HuH-7 (cell line): ENCODE results near the gene WDR48.
A peak's percentile ranks its signal among the peaks of the same experiment; 100 is the strongest.
"Not testable (repeated sequence)": the region's sequence is repeated elsewhere in the genome, so short reads cannot be mapped to it uniquely, and the experiment has no call there.

Source experiments
- DNase-seq: peaks from one replicate; pipeline ENCODE4 v3.0.0; 2011; ENCODE audit warnings: low spot score

WDR48 gene

DNA sequence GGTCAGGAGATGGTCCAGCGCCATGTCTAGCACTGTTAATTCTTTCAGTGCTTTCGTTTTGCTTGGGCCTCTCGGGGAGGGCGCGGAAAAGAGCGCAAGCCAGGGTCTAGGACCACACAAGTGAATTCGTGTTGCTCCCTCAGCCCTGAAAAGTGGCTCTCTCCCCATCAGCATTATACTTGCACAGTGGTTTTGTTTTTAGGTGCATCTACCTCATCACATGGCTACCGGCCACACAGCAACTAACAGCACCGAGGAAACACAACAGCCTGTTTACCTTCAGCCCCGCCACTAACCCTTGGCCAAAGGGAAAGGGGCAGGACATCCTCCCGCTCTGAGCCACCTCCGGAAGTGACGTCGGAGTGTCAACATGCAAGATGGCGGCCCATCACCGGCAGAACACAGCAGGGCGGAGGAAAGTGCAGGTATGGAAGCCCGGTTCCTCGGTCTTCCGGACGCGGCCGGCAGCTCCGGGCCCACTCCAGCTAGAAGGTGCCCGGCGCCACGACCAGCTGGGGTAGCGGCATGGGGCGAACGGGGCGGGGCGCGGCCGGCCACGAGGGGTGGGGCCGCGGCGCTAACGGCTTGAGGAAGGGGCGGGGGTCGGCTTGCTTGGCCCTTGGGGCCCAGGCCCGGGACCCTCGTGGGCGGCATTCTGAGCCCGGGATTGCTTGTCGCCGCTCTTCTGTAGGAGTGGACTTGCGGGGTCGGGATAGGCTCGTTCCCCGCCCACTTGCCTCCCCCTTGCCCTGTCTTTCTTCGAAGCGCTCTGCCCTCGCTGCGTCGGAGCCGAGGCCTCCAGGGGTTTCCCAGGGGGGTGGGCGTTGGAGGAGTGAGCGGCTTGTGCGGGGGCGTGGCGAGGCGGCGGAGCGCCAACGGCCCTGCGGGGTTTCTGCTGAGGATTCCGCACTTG, at the start of gene WDR48, which contains the start of gene SCN11A:
Gene WDR48 (plus strand): TSS at position 368 of the 913 bp plus-strand sequence. CDS start 10 bp downstream, at position 378.
Gene SCN11A (minus strand): TSS at position 296 of the 913 bp plus-strand sequence. CDS start 101,582 bp downstream, outside the sequence.
- DNase-seq = peak; percentile 95

DNA sequence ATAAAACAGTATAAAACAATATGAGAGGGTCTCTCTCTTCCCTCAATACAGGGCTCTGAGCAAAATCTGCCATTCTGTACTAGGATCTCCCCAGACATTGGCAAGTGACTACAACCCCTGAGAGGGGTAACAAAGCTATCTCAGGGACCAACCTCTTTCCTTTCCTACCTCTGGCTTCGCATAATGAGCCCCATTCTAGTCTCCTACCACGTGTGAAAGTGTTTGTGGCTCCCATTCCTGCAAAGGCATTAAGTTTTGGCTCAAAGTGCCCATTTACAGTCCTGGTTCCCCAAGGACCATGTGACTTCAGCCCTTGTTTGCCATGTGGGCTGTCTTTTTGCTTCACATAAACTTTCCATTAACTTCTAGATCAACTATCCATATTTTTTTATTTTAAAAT, 46.5 kb upstream of the WDR48 start:
- no peak for DNase-seq

DNA sequence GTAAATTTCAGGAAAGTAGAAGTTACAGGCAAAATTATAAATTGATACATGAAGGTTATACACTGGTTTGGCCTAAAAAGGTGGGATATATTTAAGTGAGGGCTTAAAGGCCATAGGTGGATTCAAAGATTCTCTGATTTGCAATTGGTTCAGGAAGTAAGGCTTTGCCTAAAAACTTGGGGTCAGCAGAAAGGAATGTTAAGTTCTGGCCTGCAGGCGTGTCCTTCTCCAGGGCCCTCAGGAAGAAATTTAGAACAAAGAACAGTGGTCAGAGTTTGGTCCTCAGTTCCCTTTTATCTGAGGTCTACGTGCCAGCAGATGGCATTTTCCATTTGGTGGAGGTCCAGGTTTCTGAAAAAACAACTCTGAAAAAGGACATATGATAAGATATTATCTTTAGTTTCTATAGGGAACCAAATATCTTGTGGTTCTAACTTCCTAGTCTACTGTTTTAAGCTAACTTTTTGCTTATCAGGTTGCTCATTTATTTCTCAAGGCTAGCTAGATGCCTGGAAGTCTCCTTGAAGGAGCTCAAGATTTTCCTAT, 40.6 kb upstream of the WDR48 start:
- DNase-seq = no peak

DNA sequence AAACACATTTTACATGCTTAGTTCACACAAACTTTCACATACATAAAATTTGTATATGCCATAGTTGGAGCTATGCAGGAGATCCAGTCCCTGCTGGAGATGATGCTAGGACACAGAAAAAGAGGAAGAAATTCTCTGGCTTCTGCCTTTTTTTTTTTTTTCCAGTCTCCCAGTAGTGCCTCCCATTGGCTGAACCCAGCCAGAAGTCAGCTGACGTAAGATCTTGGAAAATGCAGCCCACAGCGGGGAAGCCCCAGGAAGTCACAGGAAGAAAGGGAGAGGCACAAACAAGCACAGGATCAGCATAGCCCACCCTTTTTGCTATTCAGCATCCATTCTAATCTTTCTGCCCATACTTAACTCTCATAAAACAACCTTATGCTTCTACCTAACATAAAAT, 38.5 kb upstream of the WDR48 start:
- no peak for DNase-seq

DNA sequence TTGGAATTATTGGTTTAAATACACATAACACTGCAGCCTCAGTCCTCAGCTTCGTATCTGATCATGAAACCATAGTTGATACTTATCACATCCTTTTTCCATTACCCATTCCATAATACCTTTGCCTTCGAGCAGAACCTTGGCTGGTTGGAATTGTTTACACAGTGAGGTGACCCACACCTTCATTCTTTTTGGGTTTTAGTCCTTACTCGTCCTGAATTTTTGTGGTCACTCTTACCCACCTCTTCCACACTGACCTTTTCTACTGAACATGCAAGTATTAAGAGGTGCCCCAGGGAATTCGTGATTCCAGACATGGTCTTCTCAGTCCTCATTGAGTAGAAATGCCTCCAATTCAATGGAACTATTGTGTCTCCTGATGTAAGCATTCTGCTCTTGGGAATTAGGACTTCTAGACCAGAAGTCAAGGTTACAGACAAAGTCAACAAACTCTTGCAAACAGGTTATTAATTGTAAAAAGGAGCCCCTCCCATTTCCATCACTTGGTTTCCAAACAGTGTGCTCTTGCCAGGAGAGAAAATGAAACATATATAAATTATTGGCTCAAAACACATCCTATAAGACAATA, 37.8 kb upstream of the WDR48 start:
- no peak for DNase-seq

DNA sequence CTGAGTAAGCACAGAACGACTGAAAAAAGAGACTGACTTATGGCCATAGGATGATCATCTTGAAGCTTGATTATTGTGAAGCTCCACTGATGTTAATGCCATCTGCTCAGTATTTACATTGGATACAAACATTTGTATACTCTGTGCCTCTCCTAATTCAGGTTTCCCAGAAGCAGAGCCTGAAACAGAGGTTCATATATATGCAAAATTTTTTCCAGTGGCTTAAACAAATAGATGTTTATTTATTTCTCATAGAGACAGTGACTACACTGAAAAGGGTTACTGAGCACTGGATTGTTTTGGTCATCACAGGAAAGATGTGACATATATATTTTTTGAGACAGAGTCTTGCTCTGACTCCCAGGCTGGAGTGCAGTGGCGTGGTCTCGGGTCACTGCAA, 36.4 kb upstream of the WDR48 start:
- DNase-seq = no peak

DNA sequence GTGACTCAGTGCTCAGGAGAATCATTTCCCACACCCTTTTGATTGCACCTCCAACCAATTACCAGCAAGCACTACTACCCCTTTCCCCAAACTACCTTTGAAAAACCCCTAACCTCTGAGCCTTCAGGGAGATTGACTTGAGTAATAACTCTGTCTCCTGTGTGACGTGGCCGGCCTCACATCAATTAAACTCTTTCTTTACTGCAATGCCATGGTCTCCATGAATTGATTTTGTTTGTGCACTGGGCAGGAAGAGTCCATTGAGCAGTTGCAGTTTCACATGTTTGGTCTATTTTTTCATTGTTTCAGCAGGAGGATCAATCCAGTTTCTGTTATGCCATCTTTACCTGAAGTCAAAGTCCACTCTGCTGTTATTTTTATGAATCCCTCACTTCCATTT, 32.5 kb upstream of the WDR48 start:
- DNase-seq = no peak

DNA sequence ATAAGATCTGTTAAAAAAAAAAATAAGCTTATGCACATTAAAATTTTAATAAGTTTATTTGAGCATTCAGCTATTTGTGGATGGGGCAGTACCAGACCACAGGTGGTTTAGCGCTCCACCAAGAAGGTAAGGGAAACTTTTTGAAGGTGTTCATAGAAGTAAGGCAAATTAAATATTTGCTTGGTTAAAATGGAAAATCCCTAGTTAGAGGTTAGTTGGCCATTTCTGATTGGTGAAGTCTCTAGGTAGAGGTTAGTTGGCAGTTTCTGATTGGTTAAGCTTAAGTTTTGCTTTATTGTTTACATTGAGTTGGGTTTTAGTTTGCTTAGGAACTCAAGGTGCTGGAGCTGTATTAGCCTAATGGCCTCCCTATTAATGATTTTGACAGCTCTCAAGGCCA, 30.8 kb upstream of the WDR48 start:
- no peak for DNase-seq

DNA sequence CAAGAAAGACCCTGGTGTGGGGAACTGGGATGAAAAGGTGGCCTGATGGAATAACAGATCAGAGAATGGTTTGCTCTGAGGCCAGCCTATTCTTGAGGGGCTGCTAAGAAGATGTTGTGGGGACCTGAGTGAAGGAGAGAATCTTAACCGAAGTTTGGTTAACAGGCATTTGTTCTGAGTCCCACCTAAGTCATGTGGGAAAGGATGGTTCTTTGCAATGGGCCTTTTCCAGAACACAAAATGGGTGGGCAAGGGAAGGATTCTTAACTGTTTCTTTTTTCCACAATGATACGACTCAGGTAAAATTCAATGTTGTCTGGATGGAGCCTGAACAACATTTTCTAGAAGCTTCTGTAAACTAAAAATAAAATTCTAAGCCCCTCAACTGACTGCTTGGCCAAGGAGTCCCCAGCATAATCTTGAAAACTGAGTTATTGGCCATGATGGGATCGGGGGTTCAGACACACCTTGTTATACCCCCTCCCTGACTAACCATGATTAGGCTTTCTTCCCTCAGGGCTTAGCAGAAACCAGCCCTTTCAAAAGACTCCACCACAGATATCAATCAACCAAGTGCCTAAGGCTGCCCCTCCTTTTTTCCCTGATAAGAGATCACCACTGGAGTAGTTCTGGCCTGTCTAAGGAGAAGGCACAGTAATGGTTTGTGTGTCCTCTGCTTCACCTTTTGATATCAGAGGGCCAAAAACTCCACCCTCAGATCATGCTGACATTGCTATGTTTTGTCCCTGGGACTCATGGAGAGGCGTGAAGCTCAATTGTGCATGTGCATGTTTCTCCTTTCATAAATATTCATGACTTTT, 30.1 kb upstream of the WDR48 start:
- DNase-seq = no peak

DNA sequence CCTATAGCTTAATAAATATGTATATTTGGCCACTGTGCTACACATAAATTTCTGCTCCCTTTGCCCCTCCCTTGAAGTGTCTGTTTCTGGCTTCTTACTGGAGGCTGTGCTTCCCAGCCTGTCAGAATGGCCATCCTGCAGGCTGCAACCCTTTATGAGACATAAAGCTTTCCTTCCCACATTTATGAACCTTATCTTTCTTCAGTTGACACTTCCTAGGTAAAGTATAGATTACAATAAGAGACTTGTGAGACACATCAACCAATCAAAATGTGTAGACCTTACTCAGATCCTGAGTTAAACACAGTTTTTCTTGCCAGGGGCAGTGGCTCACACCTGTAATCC, 29.6 kb upstream of the WDR48 start:
- no peak for DNase-seq

DNA sequence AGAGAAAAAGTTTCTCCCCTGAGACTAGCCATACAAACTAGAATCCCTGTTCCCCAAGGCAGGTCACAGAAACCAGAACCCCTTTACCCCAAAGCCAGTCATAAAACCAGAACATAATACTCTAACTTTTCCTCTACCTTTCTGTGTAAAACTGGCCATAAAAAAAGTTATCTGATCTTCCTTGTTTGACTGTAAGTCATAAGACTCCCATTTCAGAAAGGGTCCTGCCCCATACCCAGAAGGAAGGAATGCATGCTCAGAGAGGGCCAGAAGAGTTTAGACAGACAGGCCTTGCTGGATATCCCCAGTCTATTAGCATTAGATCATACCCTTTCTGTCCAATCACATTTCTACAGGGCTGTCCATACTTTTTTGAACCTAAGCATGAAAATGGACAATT, 27.3 kb upstream of the WDR48 start:
- no peak for DNase-seq

DNA sequence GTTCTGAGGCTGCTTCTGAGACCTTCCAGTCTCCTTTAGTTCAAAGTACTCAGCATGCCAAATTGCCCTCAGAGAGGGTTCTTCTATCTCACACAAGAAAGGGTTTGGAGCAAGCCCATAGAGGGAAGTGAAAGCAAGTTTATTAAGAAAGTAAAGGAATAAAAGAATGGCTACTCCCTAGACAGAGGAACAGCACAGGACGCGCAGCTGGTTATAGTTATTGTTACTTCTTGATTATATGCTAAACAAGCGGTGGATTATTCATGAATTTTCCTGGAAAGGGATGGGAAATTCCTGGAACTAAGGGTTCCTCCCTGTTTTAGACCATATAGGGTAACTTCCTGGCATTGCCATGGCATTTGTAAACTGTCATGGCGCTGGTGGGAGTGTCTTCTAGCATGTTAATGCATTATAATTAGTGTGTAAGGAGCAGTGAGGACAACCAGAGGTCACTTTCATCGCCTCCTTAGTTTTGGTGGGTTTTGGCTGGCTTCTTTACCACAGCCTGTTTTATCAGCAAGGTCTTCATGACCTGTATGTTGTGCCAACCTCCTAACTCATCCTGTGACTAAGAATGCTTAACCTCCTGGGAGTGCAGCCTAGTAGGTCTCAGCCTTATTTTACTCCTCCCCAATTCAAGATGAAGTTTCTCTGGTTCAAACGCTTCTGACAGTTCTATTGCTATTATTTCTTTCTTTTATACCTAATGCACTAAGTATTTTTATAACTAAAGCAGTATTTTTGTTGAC, 26.4 kb upstream of the WDR48 start:
- DNase-seq = no peak

DNA sequence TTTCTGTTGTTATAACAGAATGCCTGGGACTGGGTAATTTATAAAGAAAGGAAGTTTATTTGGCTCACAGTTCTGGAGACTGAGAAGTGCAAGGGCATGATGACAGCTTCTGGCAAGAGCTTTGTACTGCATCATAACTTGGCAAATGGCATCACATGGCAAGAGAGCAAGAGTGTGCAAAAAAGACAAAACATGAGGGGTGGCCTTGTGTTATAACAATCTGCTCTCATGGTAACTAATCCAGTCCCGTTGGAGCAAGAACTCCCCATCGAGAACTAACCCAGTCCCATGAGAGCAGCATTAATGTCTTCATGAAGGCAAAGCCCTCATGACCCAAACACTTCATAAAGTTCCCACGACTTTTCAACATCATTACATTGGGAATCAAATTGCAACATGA, 23.3 kb upstream of the WDR48 start:
- no peak for DNase-seq

DNA sequence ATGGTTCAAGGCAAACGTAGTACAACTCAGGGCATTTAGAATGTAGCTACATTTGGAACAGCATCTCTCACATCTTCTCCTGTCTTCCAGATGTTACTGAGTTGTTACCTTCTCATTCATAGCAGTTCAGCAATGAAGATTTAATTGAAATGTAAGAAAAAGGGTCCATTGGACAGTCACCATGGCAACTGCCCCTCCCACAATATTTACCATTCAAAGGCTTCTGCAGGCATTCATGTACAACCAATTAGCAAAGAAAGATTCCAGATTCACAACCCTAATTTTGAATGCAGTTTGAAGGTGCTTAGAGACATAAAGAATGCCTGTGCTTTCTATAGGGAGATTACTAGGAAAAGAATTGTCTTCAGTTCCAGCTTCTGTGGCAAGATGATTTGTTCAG, 22.3 kb upstream of the WDR48 start:
- DNase-seq = no peak

DNA sequence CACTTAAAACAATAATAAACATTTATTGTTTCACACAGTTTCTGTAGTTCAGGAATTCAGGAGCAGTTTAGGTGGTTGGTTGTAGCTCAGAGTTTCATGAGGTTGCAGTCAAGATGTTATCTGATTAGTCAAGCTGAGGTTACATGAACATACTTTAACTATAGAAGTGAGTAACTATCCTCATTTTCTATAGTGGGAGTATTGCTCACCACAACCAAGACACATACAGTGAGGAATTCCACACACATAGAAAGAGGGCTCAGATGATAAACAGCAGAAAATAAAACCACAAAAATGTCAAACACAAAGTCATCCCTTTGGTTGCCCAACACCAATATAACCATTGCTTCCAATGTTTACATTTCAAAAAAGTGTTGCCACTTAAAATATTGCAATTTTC, 13.7 kb upstream of the WDR48 start:
- no peak for DNase-seq

DNA sequence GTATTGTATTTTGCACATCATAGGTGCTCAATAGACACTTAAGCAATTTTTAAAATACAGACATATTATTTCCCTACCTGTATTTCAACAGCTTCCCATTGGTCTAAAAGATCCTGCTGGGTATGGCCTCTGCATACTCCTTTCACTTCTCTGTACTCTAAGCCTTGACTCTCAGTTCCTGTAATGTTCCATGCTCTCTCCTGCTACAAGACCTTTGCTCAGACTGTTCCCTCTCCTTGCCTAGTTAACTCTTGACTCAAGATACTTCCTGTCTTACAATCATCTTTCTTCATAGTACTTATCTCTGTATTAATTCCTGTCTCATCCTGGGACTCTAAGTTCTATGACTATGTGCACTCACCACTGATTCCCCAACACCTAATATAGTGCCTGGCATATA, 1.8 kb upstream of the WDR48 start:
- DNase-seq = no peak

DNA sequence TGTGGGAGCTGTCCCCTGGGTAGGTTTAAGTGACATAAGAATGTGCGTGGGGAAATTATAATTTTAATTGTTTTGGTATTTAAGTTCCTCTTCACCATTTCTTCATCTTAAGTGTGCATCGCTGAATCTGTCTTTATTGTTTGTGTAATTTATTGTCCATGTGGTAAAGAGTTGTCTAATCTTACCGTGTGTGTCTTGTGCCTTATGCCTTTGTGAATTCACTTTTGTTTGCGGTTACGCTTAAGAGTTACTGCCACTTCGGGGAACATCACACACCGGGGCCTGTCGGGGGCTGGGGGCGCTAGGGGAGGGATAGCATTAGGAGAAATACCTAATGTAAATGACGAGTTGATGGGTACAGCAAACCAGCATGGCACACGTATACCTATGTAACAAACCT, 767 bp downstream of the WDR48 start:
- no peak for DNase-seq

DNA sequence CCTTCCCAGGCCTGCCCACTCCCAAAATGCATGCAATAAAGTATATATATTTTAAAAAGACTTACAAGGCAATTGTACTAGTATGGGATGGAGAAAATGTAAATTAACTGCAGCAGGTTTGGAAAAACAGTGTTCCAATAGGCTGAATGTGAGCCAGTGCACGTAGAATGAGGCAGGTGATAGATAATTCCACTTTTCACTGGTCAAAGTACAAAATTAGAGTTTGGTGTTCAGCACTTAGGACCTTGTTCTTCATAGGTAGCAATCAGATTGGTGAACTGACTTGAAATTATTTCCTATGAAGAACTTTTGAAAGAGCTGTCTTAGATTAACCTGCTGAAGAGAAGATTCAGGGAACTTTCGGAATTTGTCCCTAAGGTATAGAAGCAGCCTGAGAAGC, 1.9 kb downstream of the WDR48 start:
- no peak for DNase-seq

DNA sequence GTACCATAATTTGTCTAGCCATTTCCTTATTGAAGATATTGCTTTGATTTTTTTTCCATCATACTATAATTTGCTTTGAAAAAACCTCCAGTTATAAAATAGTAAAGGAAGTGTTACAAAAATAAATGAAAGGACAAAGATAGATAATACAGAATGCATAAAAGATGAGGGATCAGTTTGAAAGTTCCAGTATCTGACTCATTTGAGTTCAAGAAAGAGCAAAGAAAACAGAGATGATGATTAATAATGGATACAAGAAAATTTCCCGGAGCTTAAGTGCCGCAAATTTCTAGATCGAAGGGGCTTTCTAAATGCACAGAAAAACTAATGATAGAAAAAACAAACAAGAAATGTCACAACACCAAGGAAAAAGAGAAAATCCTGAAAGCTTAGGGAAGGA, 4.3 kb downstream of the WDR48 start:
- DNase-seq = no peak

DNA sequence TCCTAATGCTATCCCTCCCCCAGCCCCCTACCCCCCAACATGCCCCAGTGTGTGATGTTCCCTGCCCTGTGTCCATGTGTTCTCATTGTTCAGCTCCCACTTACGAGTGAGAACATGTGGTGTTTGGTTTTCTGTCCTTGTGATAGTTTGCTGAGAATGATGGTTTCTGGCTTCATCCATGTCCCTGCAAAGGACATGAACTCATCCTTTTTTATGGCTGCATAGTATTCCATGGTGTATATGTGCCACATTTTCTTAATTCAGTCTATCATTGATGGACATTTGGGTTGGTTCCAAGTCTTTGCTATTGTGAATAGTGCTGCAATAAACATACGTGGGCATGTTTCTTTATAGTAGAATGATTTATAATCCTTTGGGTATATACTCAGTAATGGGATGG, 9.4 kb downstream of the WDR48 start:
- not testable (repeated sequence) for DNase-seq

DNA sequence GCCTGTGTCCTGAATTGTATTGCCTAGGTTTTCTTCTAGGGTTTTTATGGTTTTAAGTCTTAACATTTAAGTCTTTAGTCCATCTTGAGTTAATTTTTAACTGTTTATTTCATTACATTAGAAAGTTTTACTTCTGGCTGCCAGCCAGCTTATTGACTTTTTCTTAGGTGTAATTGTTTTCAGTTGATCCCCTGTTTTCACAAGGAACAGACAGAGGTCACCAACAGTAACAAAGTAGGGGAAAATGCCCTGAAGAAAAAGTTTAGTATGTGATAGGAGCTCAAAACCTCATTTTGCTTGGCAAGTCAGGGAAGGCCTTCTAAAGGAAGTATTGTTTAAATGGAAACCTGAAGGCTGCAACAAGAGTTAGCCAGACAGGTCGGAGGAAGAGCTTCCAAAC, 10.4 kb downstream of the WDR48 start:
- DNase-seq = no peak

DNA sequence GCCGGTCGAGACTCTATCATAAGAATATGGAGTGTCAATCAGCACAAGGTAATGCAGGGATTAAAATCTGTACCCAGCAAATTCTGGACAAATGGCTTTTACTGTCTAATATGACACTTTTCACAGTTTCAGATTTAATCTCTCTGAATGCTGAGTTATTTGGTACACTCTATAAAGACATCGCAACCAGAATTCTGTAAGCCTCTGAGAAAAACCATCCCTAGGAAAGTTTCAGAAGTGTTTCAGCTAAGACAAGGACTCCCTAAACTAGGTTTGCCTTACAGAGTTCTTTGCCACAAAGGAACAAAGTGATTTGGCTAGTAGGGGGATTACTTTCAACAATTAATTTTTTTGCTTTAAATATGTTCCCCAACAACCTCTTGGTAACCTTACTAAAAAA, 11.3 kb downstream of the WDR48 start:
- no peak for DNase-seq
